ENCODE results near the gene RBM45. TPM values are rescaled to one million over a fixed set of nuclear protein-coding genes. Genes with fewer than 3 reads are reported as not detected.

The RBM45 gene
- total and polyA plus RNA-seq, 2 experiments from 2014 or later, result 4.3 to 12.7 TPM

DNA sequence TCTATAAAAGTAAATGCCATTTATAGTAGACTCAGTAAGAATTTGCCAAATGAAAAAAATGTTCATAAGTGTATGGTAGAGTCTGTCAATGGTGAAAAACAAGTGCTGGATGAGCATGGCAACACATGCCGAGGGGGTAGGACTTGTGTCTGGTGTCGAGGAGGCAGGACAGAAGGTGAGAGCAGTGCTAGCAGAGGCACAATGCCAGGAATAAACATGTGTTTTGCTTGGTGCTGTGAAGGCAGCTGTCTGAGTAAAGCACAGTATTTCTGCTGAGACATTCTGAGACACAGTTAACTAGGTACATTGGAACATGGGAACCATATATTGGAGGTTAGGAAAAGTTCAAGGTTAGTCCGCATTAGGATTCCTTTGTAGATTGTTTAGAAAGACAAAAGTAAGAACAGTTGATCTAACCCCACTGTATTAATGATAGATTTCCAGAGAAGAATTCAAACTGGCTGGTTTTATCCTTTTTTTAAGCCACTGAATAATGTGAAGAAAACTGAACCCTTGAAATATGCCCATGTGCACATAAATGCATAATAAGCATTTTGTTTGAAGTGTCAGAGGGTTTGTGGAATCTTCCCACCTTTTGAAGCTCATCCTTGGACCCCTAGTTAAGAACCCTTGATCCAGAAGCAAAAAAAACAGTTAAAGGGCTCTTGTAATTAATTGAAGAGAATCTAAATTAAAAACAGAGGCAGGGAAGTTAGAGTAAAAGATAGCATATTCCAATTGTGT lies 7.1 kb downstream of the RBM45 start:
- Histone ChIP-seq H3K9me3 (ENCODE audit: low read depth) (no peaks in the 10 kb centered on the region), H3K36me3 (replicated peaks; ENCODE audit: insufficient read depth, low read depth) (peaks cover 4% of the 10 kb centered on the region), H3K4me1 (ENCODE audit: insufficient read depth) (no peaks in the 10 kb centered on the region), H3K9me2 (replicated peaks; ENCODE audit: insufficient read depth) (no peaks in the 10 kb centered on the region), H3K79me2 (peaks cover 3% of the 10 kb centered on the region), H3K27me3 (no peaks in the 10 kb centered on the region), H4K20me1 (ENCODE audit: insufficient read depth, poor library complexity, severe bottlenecking) (no peaks in the 10 kb centered on the region), H3K4me2 (no peak overlapping the region), H2AFZ (no peak overlapping the region), H3K27ac (no peak overlapping the region), H3K4me3 (no peak overlapping the region)
- no peak for DNase-seq (ENCODE audit: low spot score)
- 100% methylated on average over 3 of the region's 3 CpGs for WGBS (ENCODE audit: low lambda C conversion rate, missing lambda C conversion rate)
- TF ChIP-seq EZH2 (IDR thresholded peaks at IDR 0.05; ENCODE audit: borderline replicate concordance), result no peak
- TF ChIP-seq, protein P1, sequence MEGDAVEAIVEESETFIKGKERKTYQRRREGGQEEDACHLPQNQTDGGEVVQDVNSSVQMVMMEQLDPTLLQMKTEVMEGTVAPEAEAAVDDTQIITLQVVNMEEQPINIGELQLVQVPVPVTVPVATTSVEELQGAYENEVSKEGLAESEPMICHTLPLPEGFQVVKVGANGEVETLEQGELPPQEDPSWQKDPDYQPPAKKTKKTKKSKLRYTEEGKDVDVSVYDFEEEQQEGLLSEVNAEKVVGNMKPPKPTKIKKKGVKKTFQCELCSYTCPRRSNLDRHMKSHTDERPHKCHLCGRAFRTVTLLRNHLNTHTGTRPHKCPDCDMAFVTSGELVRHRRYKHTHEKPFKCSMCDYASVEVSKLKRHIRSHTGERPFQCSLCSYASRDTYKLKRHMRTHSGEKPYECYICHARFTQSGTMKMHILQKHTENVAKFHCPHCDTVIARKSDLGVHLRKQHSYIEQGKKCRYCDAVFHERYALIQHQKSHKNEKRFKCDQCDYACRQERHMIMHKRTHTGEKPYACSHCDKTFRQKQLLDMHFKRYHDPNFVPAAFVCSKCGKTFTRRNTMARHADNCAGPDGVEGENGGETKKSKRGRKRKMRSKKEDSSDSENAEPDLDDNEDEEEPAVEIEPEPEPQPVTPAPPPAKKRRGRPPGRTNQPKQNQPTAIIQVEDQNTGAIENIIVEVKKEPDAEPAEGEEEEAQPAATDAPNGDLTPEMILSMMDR (IDR thresholded peaks at IDR 0.05; ENCODE audit: poor library complexity), result no peak
- TF ChIP-seq EZH2phosphoT487 (IDR thresholded peaks at IDR 0.05; ENCODE audit: low read depth, severe bottlenecking, unreplicated experiment), result no peak

DNA sequence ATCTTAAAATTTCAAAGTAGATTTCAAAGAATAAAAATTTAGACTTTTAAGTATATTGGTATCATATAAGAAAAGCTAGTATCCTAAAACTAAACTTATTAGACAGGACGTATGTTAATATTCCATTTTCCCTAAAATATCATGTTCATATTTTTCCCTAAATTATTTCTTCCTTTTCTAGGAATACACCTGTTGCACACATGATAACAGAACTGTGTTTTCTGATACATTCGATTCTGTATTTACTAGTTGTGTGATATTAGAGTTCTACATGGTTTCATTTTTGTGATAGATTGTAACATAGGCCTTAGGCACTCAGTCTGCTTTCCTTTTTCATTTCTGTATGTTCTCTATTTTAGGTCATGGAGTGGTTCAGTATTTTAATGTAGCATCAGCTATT lies 10.9 kb downstream of the RBM45 start:
- no peak overlapping the region for H3K4me2 ChIP-seq
- H4K20me1 ChIP-seq (ENCODE audit: insufficient read depth, poor library complexity, severe bottlenecking), result no peaks in the 10 kb centered on the region
- H3K9me2 ChIP-seq (replicated peaks; ENCODE audit: insufficient read depth), result no peaks in the 10 kb centered on the region
- no peaks in the 10 kb centered on the region for H3K9me3 ChIP-seq (ENCODE audit: low read depth)
- H3K79me2 ChIP-seq, result no peaks in the 10 kb centered on the region
- DNase-seq (ENCODE audit: low spot score), result no peak
- WGBS (ENCODE audit: low lambda C conversion rate, missing lambda C conversion rate), result 99% methylated on average over 2 of the region's 2 CpGs
- H3K27ac ChIP-seq, result no peak overlapping the region
- no peak overlapping the region for H2AFZ ChIP-seq
- no peak overlapping the region for H3K4me3 ChIP-seq
- H3K27me3 ChIP-seq, result no peaks in the 10 kb centered on the region
- H3K4me1 ChIP-seq (ENCODE audit: insufficient read depth), result no peaks in the 10 kb centered on the region
- no peak for TF ChIP-seq EZH2phosphoT487 (IDR thresholded peaks at IDR 0.05; ENCODE audit: low read depth, severe bottlenecking, unreplicated experiment)
- TF ChIP-seq, protein P1 (IDR thresholded peaks at IDR 0.05; ENCODE audit: poor library complexity), result no peak
- TF ChIP-seq EZH2 (IDR thresholded peaks at IDR 0.05; ENCODE audit: borderline replicate concordance), result no peak
- peaks cover 4% of the 10 kb centered on the region for H3K36me3 ChIP-seq (replicated peaks; ENCODE audit: insufficient read depth, low read depth)

DNA sequence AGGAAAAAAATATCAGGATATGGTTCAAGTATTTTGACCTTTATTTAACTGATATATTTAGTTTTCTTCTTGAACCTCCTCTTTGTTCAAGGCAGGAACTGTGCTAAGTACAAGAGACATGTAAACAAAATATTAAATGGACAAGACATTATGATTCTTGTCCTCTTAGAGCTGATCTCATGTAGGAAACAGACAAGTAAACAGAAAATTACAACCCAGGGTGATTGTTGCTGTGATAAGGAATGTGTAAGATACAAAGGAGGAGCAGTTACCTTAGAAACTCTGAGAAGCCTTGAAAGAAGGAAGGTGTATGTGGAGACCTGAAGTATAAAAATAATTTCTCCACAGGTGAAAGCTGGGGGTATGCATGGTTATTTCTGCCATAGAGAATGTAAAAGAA lies 12.9 kb downstream of the RBM45 start:
- Histone ChIP-seq H3K9me3 (ENCODE audit: low read depth) (no peaks in the 10 kb centered on the region), H3K4me3 (no peak overlapping the region), H3K79me2 (no peaks in the 10 kb centered on the region), H3K4me2 (no peak overlapping the region), H3K27ac (no peak overlapping the region), H3K36me3 (replicated peaks; ENCODE audit: insufficient read depth, low read depth) (no peaks in the 10 kb centered on the region), H3K4me1 (ENCODE audit: insufficient read depth) (no peaks in the 10 kb centered on the region), H3K9me2 (replicated peaks; ENCODE audit: insufficient read depth) (no peaks in the 10 kb centered on the region), H2AFZ (no peak overlapping the region), H3K27me3 (no peaks in the 10 kb centered on the region), H4K20me1 (ENCODE audit: insufficient read depth, poor library complexity, severe bottlenecking) (no peaks in the 10 kb centered on the region)
- no peak for DNase-seq (ENCODE audit: low spot score)
- no peak for TF ChIP-seq EZH2phosphoT487 (IDR thresholded peaks at IDR 0.05; ENCODE audit: low read depth, severe bottlenecking, unreplicated experiment)
- TF ChIP-seq EZH2 (IDR thresholded peaks at IDR 0.05; ENCODE audit: borderline replicate concordance), result no peak
- TF ChIP-seq, protein P1 (IDR thresholded peaks at IDR 0.05; ENCODE audit: poor library complexity), result no peak

Data from hepatocyte (in vitro differentiated cells).